AG08395 (cell line): ENCODE measurements around the gene CORO6.

ENCODE experiments used
- DNase-seq: peaks from one replicate; pipeline ENCODE4 v3.0.0; 2012; ENCODE audit warnings: mixed read lengths, low spot score

CORO6 gene

GRCh38 chr17:29565643-29566472 lies 56.9 kb downstream of the CORO6 start:
- no peak for DNase-seq
